DMS53 treated with DMSO at 0.1 percent for 48 hours (cell line): ENCODE results near the gene TEAD2.

Source experiments
- DNase-seq: peaks from one replicate; lab custom pipeline; 2025; ENCODE audit not compliant: unreplicated experiment; lab: John Stamatoyannopoulos, UW

Gene TEAD2

DNA sequence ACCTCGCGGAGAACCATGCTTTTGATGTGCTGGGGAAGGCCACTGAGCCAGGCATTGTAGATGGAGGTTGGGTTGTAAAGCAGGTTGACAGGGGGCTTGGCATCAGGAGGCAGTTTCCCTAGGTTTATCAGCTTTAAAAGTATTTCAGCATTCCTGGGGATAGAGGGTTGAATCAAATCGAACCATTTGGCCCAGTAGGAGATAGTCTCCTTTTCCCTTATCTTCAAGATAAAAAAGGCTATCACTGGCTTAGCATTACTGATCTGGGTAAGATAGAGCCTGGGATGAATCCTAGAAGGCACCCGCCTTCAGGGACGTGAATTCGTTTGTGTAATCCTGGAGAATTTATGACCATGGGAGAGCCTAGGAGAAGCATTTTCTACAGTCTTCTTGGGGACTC is 67.8 kb downstream of the TEAD2 start:
- no peak for DNase-seq
